ENCODE measurements around the gene BTG4. TPM values are rescaled to one million over a fixed set of nuclear protein-coding genes. Genes with fewer than 3 reads are reported as not detected.

Gene BTG4
- total and polyA plus RNA-seq, 9 donors, result 0.34 TPM; not detected in 8

DNA sequence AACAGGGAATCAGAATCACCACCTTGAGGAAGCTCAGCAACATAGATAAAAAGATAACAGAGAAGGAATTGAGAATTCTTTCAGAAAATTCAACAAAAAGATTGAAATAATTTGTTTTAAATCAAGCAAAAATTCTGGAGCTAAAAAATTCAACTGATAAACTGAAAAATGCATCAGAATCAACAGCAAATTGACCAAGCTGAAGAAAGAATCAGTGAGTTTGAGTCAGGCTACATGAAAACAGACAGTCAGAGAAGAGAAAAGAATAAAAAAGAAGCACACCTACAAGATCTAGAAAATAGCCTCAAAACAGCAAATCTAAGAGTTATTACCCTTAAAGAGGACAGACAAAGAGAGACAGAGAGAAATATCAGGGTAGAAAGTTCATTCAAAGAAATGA, 28.8 kb downstream of the BTG4 start:
- TF ChIP-seq, protein P1, sequence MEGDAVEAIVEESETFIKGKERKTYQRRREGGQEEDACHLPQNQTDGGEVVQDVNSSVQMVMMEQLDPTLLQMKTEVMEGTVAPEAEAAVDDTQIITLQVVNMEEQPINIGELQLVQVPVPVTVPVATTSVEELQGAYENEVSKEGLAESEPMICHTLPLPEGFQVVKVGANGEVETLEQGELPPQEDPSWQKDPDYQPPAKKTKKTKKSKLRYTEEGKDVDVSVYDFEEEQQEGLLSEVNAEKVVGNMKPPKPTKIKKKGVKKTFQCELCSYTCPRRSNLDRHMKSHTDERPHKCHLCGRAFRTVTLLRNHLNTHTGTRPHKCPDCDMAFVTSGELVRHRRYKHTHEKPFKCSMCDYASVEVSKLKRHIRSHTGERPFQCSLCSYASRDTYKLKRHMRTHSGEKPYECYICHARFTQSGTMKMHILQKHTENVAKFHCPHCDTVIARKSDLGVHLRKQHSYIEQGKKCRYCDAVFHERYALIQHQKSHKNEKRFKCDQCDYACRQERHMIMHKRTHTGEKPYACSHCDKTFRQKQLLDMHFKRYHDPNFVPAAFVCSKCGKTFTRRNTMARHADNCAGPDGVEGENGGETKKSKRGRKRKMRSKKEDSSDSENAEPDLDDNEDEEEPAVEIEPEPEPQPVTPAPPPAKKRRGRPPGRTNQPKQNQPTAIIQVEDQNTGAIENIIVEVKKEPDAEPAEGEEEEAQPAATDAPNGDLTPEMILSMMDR (IDR thresholded peaks at IDR 0.05), result no peak
- H3K36me3 ChIP-seq, result no peaks in the 10 kb centered on the region
- H3K27ac ChIP-seq, result no peak overlapping the region
- no peak overlapping the region for H3K4me3 ChIP-seq
- DNase-seq, result no peak
- H3K4me1 ChIP-seq (ENCODE audit: insufficient read depth), result no peaks in the 10 kb centered on the region
- intact Hi-C loops (cut with DNase I), result no loop called here
- H3K27me3 ChIP-seq, result no peaks in the 10 kb centered on the region
- no peaks in the 10 kb centered on the region for H3K9me3 ChIP-seq

- H3K36me3 ChIP-seq, result no peaks in the 10 kb centered on the region
- H3K4me1 ChIP-seq (ENCODE audit: insufficient read depth), result no peaks in the 10 kb centered on the region
- H3K27me3 ChIP-seq, result no peaks in the 10 kb centered on the region
- no peak overlapping the region for H3K27ac ChIP-seq
- intact Hi-C loops (cut with DNase I), result no loop called here
- H3K4me3 ChIP-seq, result no peak overlapping the region
- WGBS, 3 donors, result 74 to 87% (median 79%) methylated on average over 1 of the region's 1 CpG
- no peak for DNase-seq
- TF ChIP-seq, protein P1 (IDR thresholded peaks at IDR 0.05), result no peak
- TF ChIP-seq EP300 (IDR thresholded peaks at IDR 0.05), result no peak
- TF ChIP-seq POLR2A (IDR thresholded peaks at IDR 0.05), result no peak
- H3K9me3 ChIP-seq, result no peaks in the 10 kb centered on the region
These were observed 32.5 kb downstream of the BTG4 start for GRCh38 chr11:111479666-111480065.

DNA sequence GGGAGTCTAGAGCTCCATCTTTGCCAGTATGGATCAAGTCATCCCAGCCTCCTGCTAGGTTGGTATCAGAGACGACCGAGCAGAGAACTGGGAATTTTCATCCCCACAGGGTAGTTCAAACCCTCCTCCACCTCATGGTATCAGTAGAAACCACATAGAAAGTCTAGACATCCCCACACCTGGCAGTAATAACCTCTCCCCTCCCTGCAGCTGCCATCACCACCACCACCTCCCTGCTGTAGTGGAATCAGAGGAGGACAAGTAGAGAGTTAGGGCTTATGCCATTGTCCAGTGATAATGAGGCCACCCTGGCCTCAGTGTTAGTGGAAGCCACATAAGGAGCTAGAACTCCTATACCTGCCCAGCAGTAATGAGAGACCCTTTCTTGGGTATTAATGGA, 34.3 kb downstream of the BTG4 start:
- H3K4me3 ChIP-seq, result no peak overlapping the region
- H3K36me3 ChIP-seq, result no peaks in the 10 kb centered on the region
- H3K27ac ChIP-seq, result no peak overlapping the region
- 75 to 85% (median 80%) methylated on average over 2 of the region's 2 CpGs for WGBS, 3 donors
- H3K9me3 ChIP-seq, result no peaks in the 10 kb centered on the region
- no peaks in the 10 kb centered on the region for H3K4me1 ChIP-seq (ENCODE audit: insufficient read depth)
- DNase-seq, result no peak
- intact Hi-C loops (cut with DNase I), result no loop called here
- TF ChIP-seq EP300 (IDR thresholded peaks at IDR 0.05) (no peak), POLR2A (IDR thresholded peaks at IDR 0.05) (no peak)
- TF ChIP-seq, protein P1 (IDR thresholded peaks at IDR 0.05), result no peak
- no peaks in the 10 kb centered on the region for H3K27me3 ChIP-seq

DNA sequence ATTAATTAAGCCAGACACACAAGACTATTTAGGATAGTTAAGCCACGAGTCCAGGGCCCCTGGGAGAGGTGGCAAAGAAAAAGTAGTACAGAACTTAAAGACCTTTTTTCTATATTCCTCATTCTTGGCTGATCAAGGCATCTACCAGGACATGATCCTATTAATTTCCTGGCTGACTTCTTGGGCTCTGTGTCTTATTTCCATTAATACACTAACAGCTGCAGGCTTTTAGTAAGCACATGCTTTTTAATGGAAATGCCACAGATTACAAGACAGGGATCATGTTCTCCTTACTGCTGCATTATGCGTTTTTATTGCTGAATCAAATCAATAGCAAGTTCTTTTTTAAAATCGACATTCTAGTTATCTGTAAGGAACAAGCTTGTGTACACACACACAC, 35.2 kb downstream of the BTG4 start:
- H3K4me1 ChIP-seq (ENCODE audit: insufficient read depth), result no peaks in the 10 kb centered on the region
- H3K36me3 ChIP-seq, result no peaks in the 10 kb centered on the region
- no peak for DNase-seq
- TF ChIP-seq EP300 (IDR thresholded peaks at IDR 0.05) (no peak), POLR2A (IDR thresholded peaks at IDR 0.05) (no peak)
- TF ChIP-seq, protein P1 (IDR thresholded peaks at IDR 0.05), result no peak
- no peak overlapping the region for H3K4me3 ChIP-seq
- no peaks in the 10 kb centered on the region for H3K27me3 ChIP-seq
- no peak overlapping the region for H3K27ac ChIP-seq
- intact Hi-C loops (cut with DNase I), result no loop called here
- H3K9me3 ChIP-seq, result no peaks in the 10 kb centered on the region
- 38 to 47% (median 44%) methylated on average over 3 of the region's 3 CpGs for WGBS, 3 donors

DNA sequence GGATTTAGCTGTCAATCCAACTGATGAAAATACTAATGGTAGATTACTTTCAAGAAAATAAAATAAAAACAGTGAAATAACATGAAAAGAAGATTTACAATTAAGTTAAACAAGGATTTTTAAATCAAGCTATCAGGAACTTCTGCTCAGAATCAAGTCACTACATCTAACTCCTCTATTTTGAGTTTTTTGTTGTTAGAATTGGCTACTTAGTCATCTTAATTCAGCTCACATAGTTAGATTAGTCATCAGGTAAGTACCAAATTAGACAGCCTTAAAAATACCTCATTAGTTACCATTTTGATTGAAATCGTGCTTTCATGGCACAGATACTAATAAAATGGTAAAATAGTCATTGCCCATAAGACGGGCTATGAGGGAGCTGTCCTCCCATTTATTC, 35.8 kb downstream of the BTG4 start:
- intact Hi-C loops (cut with DNase I), result no loop called here
- Histone ChIP-seq H3K36me3 (no peaks in the 10 kb centered on the region), H3K4me1 (ENCODE audit: insufficient read depth) (no peaks in the 10 kb centered on the region), H3K27me3 (no peaks in the 10 kb centered on the region), H3K9me3 (no peaks in the 10 kb centered on the region), H3K4me3 (no peak overlapping the region), H3K27ac (no peak overlapping the region)
- TF ChIP-seq POLR2A (IDR thresholded peaks at IDR 0.05) (no peak), EP300 (IDR thresholded peaks at IDR 0.05) (no peak)
- TF ChIP-seq, protein P1 (IDR thresholded peaks at IDR 0.05), result no peak
- DNase-seq, result no peak
- 38 to 45% (median 40%) methylated on average over 2 of the region's 2 CpGs for WGBS, 3 donors
